Limb (tissue), 2 donors: ENCODE results near the gene IRGQ.
"Not testable (repeated sequence)": the region's sequence is repeated elsewhere in the genome, so short reads cannot be mapped to it uniquely, and the experiment has no call there.

Source experiments
- DNase-seq, 2 donors: peaks; one replicate each; pipeline ENCODE4 v3.0.0-alpha.2; 2016; ENCODE audit errors: extremely low spot score in 2 of 2

Gene IRGQ

GRCh38 chr19:43595999-43596841 lies at the start of gene IRGQ, which contains the start of gene ZNF576:
Gene IRGQ (minus strand): TSS chr19:43596134. CDS start chr19:43595338, 796 bp downstream.
Gene ZNF576 (plus strand): TSS chr19:43596595. CDS start chr19:43597109, 514 bp downstream.
- DNase-seq, result peak; percentile 100

GRCh38 chr19:43644181-43644580 lies 48.2 kb upstream of the IRGQ start:
- DNase-seq, result no peak

GRCh38 chr19:43643326-43643725 lies 47.4 kb upstream of the IRGQ start:
- DNase-seq, result peak in 1 of 2 donors; percentile 26

- DNase-seq, result no peak
These were observed 46.6 kb upstream of the IRGQ start for GRCh38 chr19:43642531-43642930.

- no peak for DNase-seq
These were observed 45.4 kb upstream of the IRGQ start for GRCh38 chr19:43641333-43641732.

GRCh38 chr19:43640424-43640757 lies 44.5 kb upstream of the IRGQ start:
- DNase-seq, result no peak

GRCh38 chr19:43639519-43640423 lies 43.8 kb upstream of the IRGQ start, which contains the start of gene CADM4:
Gene CADM4 (minus strand): TSS chr19:43639850. CDS start chr19:43639790, 60 bp downstream.
- DNase-seq, result peak in 1 of 2 donors; percentile 81

- DNase-seq, result no peak
These were observed 43.1 kb upstream of the IRGQ start for GRCh38 chr19:43638995-43639518.

GRCh38 chr19:43638214-43638994 lies 42.5 kb upstream of the IRGQ start:
- no peak for DNase-seq

GRCh38 chr19:43636121-43636683 lies 40.3 kb upstream of the IRGQ start:
- DNase-seq, result no peak

GRCh38 chr19:43635561-43635940 lies 39.6 kb upstream of the IRGQ start:
- not testable (repeated sequence) for DNase-seq

GRCh38 chr19:43634872-43635560 lies 39.1 kb upstream of the IRGQ start:
- DNase-seq, result peak in 1 of 2 donors; percentile 73

GRCh38 chr19:43634506-43634871 lies 38.6 kb upstream of the IRGQ start:
- DNase-seq, result peak; percentile 34 to 47

- no peak for DNase-seq
These were observed 38.1 kb upstream of the IRGQ start for GRCh38 chr19:43634068-43634467.

- DNase-seq, result no peak
These were observed 37.6 kb upstream of the IRGQ start for GRCh38 chr19:43633520-43633919.

GRCh38 chr19:43631491-43631890 lies 35.6 kb upstream of the IRGQ start:
- no peak for DNase-seq

- DNase-seq, result no peak
These were observed 32.9 kb upstream of the IRGQ start for GRCh38 chr19:43628646-43629326.

- no peak for DNase-seq
These were observed 30.9 kb upstream of the IRGQ start for GRCh38 chr19:43626838-43627237.

- DNase-seq, result no peak
These were observed 30.1 kb upstream of the IRGQ start for GRCh38 chr19:43625918-43626579.
